Forelimb muscle (tissue), 1 donor: Measurements from ENCODE around the gene FRMD4A. TPM values are rescaled to one million over a fixed set of nuclear protein-coding genes. Genes with fewer than 3 reads are reported as not detected.
"Not testable (repeated sequence)": the region's sequence is repeated elsewhere in the genome, so short reads cannot be mapped to it uniquely, and the experiment has no call there.

Experiments used
- DNase-seq: peaks from one replicate; pipeline ENCODE4 v3.0.0-alpha.2; 2013; ENCODE audit warnings: low read depth
- polyA plus RNA-seq: library from polyadenylated mRNA; unstranded; fragments of 120-200 nt; gene quantifications from one replicate; pipeline ENCODE4 v1.2.1, GENCODE V29; 2013; ENCODE audit not compliant: insufficient read length

Gene FRMD4A
- polyA plus RNA-seq, 1 donor = 36.3 TPM

DNA sequence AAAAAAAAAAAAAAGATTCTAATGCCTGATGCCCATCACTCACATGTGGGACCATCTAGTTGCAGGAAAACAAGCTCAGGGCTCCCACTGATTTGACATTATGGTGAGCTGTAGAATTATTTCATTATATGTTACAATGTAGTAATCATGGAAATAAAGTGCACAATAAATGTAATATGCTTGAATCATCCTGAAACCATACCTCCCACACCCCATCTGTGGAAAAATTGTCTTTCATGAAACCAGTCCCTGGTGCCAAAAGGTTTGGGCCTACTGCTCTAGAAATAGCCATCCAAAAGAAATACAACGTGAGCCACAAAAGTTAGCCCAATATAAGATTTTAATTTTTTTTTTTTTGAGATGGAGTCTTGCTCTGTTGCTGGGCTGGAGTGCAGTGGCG lies 478.8 kb downstream of the FRMD4A start:
- DNase-seq = no peak

- DNase-seq = no peak
Observed at GRCh38 chr10:13848520-13849445, 481.9 kb downstream of the FRMD4A start.

- DNase-seq = no peak
Observed at GRCh38 chr10:13847201-13847631, 483.5 kb downstream of the FRMD4A start.

DNA sequence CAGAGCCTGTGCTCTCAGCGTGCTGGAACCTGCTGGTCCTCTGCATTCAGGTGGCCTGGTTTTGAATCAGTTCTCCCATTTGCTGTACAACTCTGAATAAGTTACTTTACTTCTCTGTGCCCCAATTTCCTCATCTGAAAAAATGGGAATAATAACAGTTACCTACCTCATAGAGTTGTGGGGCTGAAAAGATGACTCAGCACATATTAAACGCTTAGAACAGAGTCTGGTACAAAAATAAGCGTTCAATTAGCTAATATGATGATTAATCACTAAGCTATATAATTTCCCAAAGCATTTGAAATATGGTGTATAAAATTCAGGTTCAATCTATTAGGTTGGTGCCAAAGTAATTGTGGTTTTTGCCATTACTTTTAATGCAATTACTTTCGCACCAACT lies 484.8 kb downstream of the FRMD4A start:
- DNase-seq = no peak

GRCh38 chr10:13844651-13845050 lies 486.1 kb downstream of the FRMD4A start:
- no peak for DNase-seq

DNA sequence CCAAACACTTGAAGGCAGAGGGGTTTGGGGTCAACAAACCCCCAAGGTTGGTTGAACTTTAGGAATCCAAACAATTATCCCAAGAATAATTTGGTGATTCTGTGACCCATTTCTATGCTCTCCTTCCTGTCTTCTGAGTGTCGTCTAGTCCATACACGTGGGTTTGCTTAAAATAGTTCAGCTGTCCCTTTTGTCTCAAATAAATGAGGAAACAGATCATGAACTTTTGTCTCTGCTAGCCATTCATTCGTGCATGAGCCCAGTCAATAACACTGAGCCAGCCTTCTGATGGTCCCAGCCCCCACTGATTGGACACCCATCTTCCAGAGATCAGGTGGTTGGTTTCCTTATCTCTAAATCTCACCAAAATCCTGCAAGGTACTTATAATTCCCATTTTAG lies 488.6 kb downstream of the FRMD4A start:
- no peak for DNase-seq

GRCh38 chr10:13840036-13840435 lies 490.7 kb downstream of the FRMD4A start:
- DNase-seq = no peak

DNA sequence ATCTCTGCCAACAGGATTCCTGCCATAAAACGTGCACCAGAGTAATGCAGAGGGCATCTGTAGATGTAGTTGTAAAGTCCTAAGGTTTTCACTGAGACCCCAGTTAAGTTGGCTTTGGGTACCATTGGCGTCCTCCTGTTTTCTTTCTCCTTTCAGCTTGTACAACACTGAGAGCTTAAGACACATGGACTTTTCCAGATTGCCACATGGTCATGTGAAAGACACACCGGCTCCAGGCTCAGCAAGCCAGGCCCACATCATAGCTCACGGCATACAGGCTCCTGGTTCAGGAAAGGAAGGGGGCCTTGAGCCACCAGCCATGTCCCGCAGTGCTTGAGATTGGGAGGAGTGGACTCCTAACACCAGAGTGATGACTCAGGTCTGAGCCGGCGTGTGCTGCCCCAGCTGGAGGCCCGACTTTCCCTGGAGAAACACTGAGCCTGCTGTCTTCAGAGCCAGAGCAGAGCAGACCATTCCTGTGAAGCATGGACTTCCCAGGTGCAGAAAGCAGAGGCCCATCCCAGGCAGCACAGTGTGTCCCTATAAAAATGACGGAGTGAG lies 491.2 kb downstream of the FRMD4A start:
- no peak for DNase-seq

DNA sequence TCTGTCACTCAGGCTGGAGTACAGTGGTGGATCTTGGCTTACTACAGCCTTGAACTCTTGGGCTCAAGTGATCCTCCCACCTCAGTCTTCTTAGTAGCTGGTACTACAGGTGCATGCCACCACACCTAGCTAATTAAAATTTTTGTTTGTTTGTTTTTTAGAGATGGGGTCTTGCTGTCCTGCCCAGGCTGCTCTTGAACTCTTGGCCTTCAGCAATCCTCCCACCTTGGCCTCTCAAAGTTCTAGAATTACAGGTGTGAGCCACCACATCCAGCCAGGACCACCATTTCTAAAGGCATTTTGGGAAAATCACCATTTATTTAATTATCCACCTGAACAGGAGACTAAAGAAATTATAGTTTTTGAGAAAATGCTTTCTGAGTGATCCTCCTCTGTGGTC lies 491.7 kb downstream of the FRMD4A start:
- DNase-seq = no peak

DNA sequence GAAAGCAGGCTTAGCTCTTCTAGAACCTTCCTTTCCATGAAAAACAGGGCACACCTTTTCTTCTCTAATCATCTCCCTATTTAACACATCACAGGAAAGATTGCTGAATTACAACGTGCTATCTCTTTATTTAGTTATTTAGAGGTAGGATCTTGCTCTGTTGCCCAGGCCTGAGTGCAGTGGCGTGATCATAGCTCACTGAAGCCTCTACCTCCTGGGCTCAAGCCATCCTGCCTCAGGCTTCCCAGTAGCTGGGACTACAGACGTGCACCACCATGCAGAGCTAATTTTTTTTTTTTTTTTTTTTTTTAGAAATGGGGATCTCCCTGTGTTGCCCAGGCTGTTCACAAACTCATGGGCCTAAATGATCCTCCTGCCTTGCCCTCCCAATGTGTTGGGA lies 492.8 kb downstream of the FRMD4A start:
- DNase-seq = no peak

- DNase-seq = no peak
Observed at GRCh38 chr10:13834581-13835286, 496.0 kb downstream of the FRMD4A start.

DNA sequence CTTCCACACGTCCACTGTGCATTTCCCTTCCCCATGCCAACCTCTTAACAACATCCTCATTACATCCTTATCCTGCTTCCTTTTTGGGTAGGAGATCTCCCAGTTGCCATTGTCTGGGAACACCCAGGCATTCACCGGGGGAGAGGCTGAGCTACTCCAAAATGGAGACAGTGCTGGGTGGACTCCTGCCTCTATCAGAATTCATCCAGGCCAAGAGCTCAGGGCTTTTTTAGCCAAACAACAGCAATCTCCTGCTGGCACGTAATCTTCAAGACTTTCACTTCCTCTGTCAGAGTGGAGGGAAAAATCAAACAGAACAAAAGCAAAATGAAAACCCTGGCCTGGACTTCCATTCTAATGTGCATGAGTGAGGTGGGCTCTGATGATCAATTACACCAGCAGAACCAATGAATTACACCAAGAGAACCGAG lies 499.0 kb downstream of the FRMD4A start:
- no peak for DNase-seq

DNA sequence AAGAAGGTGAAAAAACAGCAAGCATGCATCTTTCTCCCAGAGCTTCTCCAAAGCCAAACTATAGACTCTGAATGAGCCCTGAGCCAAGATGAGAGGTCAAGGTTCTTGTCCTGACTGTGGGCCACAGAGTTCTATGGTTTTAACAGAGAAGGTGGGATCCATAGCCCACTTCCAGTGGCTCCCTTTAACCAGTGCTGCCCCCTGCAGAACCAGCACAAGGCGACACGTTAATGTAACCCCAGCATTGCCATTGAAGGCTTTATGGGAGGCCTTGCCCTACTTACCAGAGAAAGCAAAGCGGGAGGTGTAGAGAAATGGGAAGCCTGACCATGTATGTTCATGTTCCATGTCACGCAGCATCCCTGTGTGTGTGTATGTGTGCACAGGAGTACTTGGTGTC lies 500.3 kb downstream of the FRMD4A start:
- no peak for DNase-seq

DNA sequence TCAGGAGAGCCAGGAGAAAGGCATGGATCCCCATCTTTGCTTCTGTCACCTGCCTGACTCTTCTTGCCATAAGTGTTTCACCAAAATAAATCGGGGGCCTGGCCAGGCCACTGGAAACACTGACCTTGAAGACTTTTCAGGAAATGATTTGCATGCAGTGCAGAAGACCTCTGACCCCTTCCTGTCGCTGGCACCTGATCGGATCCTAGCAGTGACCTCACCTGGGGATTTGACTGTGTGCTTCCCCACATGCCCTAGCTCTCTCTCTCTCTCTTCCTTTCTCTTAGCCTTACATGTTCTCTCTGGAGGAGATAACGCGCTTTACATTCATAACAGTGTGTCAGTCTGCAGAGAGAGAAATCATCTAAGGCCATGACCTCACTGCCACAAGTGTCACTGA lies 500.9 kb downstream of the FRMD4A start:
- no peak for DNase-seq

DNA sequence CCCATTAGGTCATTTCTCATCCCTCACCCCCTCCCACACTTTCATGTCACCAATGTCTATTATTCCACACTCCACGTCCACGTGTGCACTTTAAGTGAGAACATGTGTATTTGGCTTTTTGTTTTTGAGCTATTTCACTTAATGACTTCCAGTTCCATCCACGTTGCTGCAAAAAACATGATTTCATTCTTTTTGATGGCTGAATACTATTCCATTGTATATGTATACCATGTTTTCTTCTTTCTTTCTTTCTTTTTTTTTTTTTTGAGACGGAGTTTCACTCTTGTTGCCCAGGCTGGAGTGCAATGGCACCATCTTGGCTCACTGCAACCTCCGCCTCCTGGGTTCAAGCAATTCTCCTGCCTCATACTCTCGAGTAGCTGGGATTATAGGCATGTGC lies 502.4 kb downstream of the FRMD4A start:
- not testable (repeated sequence) for DNase-seq

- DNase-seq = no peak
Observed at GRCh38 chr10:13827076-13827797, 503.5 kb downstream of the FRMD4A start.

DNA sequence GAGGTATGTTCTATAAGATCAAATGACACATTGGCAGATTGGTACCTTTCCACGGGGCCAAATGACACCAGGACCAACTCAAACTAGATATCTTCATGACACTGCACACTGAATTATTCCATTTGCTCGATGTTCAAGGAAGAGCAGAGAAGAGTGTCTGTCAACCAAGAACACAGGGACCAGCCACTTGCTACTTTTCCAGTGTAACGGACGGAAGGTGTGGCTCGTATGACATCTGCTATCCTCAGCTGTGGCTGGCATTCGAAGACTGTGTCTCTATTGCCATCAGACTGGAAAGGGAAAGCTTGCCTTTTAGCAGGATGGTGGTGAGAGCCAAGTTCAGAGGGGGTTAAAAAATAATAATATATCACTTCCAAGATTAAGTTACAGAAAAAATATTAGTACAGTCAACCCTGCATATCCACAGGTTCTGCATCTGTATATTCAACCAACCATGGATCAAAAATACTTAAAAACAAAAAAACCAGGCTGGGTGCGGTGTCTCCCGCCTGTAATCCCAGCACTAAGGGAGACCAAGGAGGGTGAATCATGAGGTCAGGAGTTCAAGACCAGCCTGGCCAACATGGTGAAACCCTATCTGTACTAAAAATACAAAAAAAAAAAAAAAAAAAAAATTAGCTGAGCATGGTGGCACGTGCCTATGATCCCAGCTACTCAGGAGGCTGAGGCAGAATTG lies 506.9 kb downstream of the FRMD4A start:
- DNase-seq = no peak

DNA sequence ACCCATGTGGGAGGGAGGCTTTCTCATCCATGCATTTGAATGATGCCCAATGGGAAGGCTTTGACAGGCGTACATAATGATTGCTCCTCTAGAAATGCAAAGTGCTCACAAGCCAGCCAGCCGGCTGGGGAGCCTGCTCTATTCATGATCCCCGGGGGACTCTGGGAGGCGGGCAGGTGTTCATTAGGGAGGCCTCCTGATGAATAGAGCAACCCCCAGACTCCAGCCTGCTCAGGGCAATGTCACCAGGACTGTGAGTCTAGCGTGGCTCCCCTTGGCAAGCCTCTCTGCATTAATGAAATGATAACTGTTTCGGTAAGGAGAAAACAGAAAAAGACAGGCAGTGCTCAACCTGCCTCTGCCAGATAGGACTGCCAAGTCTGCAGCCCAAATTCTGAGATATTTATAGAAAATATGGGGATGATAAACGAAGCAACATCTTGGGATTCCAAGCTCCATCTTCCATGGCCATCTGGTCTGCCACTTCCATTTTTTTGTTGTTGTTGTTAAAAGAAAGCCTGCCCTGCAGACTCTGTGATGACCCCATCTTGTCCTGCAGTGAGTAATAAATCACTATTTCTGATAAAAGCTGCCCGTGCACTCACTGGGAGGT lies 507.5 kb downstream of the FRMD4A start:
- no peak for DNase-seq

- DNase-seq = no peak
Observed at GRCh38 chr10:13822490-13822889, 508.2 kb downstream of the FRMD4A start.

- no peak for DNase-seq
Observed at GRCh38 chr10:13820964-13821337, 509.8 kb downstream of the FRMD4A start.
